GM19467 (cell line): Measurements from ENCODE around the gene ACTMAP.
"Not testable (repeated sequence)": the region's sequence is repeated elsewhere in the genome, so short reads cannot be mapped to it uniquely, and the experiment has no call there.

Experiments used
- ATAC-seq: cut with Tn5 transposase; IDR thresholded peaks from one replicate; pipeline ENCODE4 v1.9.1; 2021; ENCODE audit warnings: mild to moderate bottlenecking, moderate library complexity; ENCODE audit not compliant: unreplicated experiment

ACTMAP gene

GRCh38 chr19:40745402-40745780 lies 4.9 kb downstream of the ACTMAP start:
- no peak for ATAC-seq

- no peak for ATAC-seq
Measured at GRCh38 chr19:40744554-40745401, 5.5 kb downstream of the ACTMAP start.

GRCh38 chr19:40743926-40744325 lies 6.4 kb downstream of the ACTMAP start:
- no peak for ATAC-seq

GRCh38 chr19:40742886-40743285 lies 7.4 kb downstream of the ACTMAP start:
- no peak for ATAC-seq

- no peak for ATAC-seq
Measured at GRCh38 chr19:40742477-40742876, 7.8 kb downstream of the ACTMAP start.

- no peak for ATAC-seq
Measured at GRCh38 chr19:40741527-40742390, 8.5 kb downstream of the ACTMAP start.

- no peak for ATAC-seq
Measured at GRCh38 chr19:40740747-40741146, 9.5 kb downstream of the ACTMAP start.

GRCh38 chr19:40739871-40740703 lies 10.2 kb downstream of the ACTMAP start:
- ATAC-seq = no peak

- no peak for ATAC-seq
Measured at GRCh38 chr19:40739030-40739839, 11.0 kb downstream of the ACTMAP start.

GRCh38 chr19:40737102-40737644 lies 13.1 kb downstream of the ACTMAP start:
- no peak for ATAC-seq

GRCh38 chr19:40736661-40737060 lies 13.6 kb downstream of the ACTMAP start:
- no peak for ATAC-seq

- ATAC-seq = no peak
Measured at GRCh38 chr19:40735013-40735771, 15.1 kb downstream of the ACTMAP start.

- no peak for ATAC-seq
Measured at GRCh38 chr19:40733149-40733548, 17.1 kb downstream of the ACTMAP start.

- ATAC-seq = not testable (repeated sequence)
Measured at GRCh38 chr19:40732304-40732703, 18.0 kb downstream of the ACTMAP start.

- ATAC-seq = not testable (repeated sequence)
Measured at GRCh38 chr19:40730065-40730464, 20.2 kb downstream of the ACTMAP start.

- no peak for ATAC-seq
Measured at GRCh38 chr19:40726279-40726678, 24.0 kb downstream of the ACTMAP start.

GRCh38 chr19:40724855-40725254 lies 25.4 kb downstream of the ACTMAP start:
- no peak for ATAC-seq

- no peak for ATAC-seq
Measured at GRCh38 chr19:40724315-40724714, 26.0 kb downstream of the ACTMAP start.

- no peak for ATAC-seq
Measured at GRCh38 chr19:40723661-40724254, 26.5 kb downstream of the ACTMAP start.
